ENCODE data around the gene SKI.

DNA sequence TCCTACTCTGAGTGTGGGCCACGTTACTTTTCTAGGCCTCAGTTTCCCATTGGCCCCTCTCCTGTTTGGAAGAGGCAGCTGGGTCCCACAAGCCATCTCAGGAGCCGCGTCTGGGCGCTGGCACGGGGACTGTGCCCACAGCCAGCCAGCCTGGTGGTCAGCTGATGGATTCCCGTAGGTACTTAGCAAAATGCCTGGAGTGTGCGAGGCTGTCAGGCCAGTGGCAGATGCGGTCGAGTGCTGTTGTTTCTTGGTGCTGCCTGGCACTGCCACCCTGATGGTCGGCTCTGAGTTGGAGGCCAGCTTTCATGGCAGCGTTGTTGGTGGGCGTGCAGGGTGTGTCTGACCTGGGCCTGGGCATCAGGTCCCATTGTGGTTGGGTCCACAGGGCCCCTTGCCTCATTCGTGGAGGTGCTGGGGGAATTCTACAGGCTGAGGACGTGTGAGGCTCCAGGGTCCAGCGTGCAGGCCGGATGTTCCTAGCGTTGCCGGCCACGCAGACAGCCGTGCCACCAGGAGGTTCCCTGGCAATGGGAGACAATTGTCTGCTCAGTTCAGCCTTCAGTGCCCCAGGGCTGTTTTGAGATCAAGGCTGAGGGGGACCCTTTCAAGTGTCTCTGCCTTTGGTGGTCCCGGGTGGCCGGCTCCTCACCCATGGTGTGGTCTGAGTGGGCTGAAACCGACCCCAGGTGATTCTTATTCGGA lies 20.9 kb downstream of the SKI start:
- no peak for TF ChIP-seq MYC (IDR thresholded peaks at IDR 0.05; ENCODE audit: low read depth, low read length)
- TF ChIP-seq MYC (CRISPR knock-in tag; IDR thresholded peaks at IDR 0.05; ENCODE audit: borderline replicate concordance, low read depth): no peak
- TF ChIP-seq ELF4 (CRISPR knock-in tag; IDR thresholded peaks at IDR 0.05): no peak
- no peak for TF ChIP-seq BHLHE40 (IDR thresholded peaks at IDR 0.05; ENCODE audit: low read length)
- TF ChIP-seq, protein P1, sequence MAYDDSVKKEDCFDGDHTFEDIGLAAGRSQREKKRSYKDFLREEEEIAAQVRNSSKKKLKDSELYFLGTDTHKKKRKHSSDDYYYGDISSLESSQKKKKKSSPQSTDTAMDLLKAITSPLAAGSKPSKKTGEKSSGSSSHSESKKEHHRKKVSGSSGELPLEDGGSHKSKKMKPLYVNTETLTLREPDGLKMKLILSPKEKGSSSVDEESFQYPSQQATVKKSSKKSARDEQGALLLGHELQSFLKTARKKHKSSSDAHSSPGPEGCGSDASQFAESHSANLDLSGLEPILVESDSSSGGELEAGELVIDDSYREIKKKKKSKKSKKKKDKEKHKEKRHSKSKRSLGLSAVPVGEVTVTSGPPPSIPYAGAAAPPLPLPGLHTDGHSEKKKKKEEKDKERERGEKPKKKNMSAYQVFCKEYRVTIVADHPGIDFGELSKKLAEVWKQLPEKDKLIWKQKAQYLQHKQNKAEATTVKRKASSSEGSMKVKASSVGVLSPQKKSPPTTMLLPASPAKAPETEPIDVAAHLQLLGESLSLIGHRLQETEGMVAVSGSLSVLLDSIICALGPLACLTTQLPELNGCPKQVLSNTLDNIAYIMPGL (CRISPR knock-in tag; IDR thresholded peaks at IDR 0.05): no peak
- no peak for TF ChIP-seq XRCC3 (IDR thresholded peaks at IDR 0.05)
- TF ChIP-seq ZNF3 (CRISPR knock-in tag; IDR thresholded peaks at IDR 0.05): no peak
- TF ChIP-seq, protein P2, sequence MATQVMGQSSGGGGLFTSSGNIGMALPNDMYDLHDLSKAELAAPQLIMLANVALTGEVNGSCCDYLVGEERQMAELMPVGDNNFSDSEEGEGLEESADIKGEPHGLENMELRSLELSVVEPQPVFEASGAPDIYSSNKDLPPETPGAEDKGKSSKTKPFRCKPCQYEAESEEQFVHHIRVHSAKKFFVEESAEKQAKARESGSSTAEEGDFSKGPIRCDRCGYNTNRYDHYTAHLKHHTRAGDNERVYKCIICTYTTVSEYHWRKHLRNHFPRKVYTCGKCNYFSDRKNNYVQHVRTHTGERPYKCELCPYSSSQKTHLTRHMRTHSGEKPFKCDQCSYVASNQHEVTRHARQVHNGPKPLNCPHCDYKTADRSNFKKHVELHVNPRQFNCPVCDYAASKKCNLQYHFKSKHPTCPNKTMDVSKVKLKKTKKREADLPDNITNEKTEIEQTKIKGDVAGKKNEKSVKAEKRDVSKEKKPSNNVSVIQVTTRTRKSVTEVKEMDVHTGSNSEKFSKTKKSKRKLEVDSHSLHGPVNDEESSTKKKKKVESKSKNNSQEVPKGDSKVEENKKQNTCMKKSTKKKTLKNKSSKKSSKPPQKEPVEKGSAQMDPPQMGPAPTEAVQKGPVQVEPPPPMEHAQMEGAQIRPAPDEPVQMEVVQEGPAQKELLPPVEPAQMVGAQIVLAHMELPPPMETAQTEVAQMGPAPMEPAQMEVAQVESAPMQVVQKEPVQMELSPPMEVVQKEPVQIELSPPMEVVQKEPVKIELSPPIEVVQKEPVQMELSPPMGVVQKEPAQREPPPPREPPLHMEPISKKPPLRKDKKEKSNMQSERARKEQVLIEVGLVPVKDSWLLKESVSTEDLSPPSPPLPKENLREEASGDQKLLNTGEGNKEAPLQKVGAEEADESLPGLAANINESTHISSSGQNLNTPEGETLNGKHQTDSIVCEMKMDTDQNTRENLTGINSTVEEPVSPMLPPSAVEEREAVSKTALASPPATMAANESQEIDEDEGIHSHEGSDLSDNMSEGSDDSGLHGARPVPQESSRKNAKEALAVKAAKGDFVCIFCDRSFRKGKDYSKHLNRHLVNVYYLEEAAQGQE (IDR thresholded peaks at IDR 0.05; ENCODE audit: borderline replicate concordance): no peak
- TF ChIP-seq, protein P2 (CRISPR knock-in tag; IDR thresholded peaks at IDR 0.05; ENCODE audit: low read depth): no peak
- TF ChIP-seq, protein P3, sequence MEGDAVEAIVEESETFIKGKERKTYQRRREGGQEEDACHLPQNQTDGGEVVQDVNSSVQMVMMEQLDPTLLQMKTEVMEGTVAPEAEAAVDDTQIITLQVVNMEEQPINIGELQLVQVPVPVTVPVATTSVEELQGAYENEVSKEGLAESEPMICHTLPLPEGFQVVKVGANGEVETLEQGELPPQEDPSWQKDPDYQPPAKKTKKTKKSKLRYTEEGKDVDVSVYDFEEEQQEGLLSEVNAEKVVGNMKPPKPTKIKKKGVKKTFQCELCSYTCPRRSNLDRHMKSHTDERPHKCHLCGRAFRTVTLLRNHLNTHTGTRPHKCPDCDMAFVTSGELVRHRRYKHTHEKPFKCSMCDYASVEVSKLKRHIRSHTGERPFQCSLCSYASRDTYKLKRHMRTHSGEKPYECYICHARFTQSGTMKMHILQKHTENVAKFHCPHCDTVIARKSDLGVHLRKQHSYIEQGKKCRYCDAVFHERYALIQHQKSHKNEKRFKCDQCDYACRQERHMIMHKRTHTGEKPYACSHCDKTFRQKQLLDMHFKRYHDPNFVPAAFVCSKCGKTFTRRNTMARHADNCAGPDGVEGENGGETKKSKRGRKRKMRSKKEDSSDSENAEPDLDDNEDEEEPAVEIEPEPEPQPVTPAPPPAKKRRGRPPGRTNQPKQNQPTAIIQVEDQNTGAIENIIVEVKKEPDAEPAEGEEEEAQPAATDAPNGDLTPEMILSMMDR (IDR thresholded peaks at IDR 0.05 in 2 of 3, conservative IDR thresholded peaks at IDR 0.05 in 1 of 3; ENCODE audit: insufficient read depth in 2 of 3, low read depth in 1 of 3, low read length in 3 of 3): no peak
- no peak for TF ChIP-seq RBBP5 (IDR thresholded peaks at IDR 0.05; ENCODE audit: borderline replicate concordance, insufficient read depth, low read length, poor library complexity, severe bottlenecking)
- no peak for TF ChIP-seq POLR2H (tag; IDR thresholded peaks at IDR 0.05; ENCODE audit: low read depth)
- TF ChIP-seq, protein P4, sequence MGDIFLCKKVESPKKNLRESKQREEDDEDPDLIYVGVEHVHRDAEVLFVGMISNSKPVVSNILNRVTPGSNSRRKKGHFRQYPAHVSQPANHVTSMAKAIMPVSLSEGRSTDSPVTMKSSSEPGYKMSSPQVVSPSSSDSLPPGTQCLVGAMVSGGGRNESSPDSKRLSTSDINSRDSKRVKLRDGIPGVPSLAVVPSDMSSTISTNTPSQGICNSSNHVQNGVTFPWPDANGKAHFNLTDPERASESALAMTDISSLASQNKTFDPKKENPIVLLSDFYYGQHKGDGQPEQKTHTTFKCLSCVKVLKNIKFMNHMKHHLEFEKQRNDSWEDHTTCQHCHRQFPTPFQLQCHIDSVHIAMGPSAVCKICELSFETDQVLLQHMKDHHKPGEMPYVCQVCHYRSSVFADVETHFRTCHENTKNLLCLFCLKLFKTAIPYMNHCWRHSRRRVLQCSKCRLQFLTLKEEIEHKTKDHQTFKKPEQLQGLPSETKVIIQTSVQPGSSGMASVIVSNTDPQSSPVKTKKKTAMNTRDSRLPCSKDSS (IDR thresholded peaks at IDR 0.05; ENCODE audit: low read depth, partially characterized antibody): no peak
- TF ChIP-seq ZNF121 (CRISPR knock-in tag; conservative IDR thresholded peaks at IDR 0.05): no peak
- TF ChIP-seq ZNF384 (IDR thresholded peaks at IDR 0.05; ENCODE audit: low read depth, low read length): no peak

Measured in K562 (cell line).